ENCODE measurements around the gene ABCB6. TPM values are rescaled to one million over a fixed set of nuclear protein-coding genes. Genes with fewer than 3 reads are reported as not detected.

Gene ABCB6
- total RNA-seq, 1 donor from 2014 or later, result 27.4 TPM

DNA sequence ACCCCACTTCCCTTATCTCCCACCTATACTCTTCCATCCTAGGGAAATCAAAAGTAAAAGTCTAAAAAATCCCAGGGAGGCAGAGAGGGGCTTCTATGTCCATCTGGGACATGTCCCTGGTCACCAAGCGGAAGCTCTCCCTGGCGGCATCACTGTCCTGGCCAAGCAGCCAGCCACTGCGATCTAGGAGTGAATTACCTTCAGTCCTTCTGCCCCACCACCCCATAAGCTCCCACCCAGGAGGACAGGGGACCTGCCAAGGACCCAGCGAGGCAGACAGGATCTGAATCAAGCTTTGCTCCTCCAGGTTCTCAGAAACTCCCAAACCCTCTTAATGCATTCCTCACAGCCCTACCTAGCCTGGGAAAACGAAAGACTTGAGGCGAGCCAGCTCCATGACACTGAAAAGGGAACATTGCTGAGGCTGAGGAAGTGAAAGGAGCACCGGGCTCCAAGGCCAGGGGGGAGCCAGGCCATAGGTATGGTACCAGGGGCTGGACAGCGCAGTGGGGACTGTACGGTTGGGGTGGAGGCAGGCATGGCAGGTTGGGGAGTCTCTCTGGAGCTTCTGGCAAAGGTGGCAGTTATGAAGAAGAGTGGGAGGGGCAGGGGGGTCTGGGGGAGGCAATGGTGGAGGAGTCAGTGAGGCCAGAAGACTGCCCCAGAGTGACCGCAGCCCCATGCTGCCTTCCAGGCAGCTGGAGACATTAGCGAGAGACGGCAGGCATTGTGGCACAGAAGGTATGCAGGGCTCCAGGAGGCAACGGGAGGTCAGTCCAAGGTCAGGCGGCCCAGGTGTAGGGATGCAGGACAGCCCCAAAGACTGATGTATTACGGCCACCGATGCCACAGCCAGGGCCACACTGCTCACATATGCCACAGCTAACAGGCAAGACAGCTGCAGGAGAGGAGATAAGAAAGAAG is 46.3 kb downstream of the ABCB6 start:
- no peak overlapping the region for H3K4me3 Mint-ChIP-seq (ENCODE audit: unreplicated experiment)
- H3K9me3 Mint-ChIP-seq (ENCODE audit: low read depth), result no peaks in the 10 kb centered on the region
- peaks cover 30% of the 10 kb centered on the region for H3K4me1 Mint-ChIP-seq (ENCODE audit: low read depth)
- H3K36me3 Mint-ChIP-seq (ENCODE audit: low read depth), result peaks cover 8% of the 10 kb centered on the region
- no peak for DNase-seq (ENCODE audit: low spot score)
- no peaks in the 10 kb centered on the region for H3K27me3 Mint-ChIP-seq (ENCODE audit: low read depth)
- TF ChIP-seq, protein P1, sequence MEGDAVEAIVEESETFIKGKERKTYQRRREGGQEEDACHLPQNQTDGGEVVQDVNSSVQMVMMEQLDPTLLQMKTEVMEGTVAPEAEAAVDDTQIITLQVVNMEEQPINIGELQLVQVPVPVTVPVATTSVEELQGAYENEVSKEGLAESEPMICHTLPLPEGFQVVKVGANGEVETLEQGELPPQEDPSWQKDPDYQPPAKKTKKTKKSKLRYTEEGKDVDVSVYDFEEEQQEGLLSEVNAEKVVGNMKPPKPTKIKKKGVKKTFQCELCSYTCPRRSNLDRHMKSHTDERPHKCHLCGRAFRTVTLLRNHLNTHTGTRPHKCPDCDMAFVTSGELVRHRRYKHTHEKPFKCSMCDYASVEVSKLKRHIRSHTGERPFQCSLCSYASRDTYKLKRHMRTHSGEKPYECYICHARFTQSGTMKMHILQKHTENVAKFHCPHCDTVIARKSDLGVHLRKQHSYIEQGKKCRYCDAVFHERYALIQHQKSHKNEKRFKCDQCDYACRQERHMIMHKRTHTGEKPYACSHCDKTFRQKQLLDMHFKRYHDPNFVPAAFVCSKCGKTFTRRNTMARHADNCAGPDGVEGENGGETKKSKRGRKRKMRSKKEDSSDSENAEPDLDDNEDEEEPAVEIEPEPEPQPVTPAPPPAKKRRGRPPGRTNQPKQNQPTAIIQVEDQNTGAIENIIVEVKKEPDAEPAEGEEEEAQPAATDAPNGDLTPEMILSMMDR (IDR thresholded peaks at IDR 0.05), result no peak
- peak overlapping the region; percentile 89 for H3K27ac Mint-ChIP-seq (ENCODE audit: unreplicated experiment)

DNA sequence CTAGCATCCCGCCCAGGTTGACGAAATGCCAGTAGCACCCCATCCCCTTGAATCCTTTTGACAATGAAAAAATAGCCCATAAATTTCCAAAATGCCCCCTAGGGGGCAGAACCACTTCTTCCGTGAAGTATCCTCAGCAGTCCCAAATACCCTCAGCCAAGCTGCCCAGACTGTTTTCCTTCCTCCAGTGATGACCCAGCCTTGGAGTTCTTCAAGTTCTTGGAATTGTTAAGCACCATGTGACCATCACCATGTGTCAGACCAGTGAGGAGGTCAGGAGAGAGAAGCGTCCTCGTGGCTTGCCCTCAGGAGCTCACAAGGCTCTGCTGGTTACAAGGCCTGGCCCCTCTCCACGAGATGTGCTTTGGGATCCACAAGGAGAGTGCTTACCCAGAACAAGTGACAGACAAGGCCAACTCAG is 47.5 kb downstream of the ABCB6 start:
- H3K4me3 Mint-ChIP-seq (ENCODE audit: unreplicated experiment), result no peak overlapping the region

DNA sequence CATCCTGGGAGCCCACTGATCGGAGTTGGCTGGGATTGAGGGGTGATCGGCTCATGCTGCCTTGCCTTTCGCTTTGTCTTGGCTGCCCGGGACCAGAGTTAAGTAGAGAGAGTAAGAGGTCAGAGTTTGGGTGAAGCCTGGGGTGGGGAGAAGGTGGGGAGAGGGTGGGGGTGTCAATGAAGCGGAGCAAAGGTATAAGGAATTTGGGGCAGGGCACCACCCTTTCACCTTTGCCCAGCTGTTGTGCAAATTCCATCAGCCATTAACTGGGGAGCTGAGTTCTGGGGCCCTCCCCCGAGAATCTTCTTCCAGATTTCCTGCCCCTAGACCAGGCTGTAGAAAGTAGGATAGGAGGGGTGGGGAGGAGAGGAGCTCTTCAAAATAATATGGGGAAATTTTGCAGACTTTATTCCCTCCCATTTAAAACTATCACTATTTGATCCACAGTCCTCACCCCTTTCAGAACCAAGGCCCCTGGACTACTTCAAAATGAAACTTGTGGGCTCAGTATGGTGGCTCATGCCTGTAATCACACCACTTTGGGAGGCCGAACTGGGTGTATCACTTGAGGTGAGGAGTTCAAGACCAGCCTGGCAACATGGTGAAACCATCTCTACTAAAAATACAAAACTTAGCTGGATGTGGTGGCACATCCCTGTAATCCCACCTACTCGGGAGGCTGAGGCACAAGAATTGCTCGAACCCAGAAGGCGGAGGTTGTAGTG is 48.7 kb downstream of the ABCB6 start, which contains the start of gene SLC23A3:
Gene SLC23A3 (minus strand): TSS at position 100 of the 725 bp plus-strand sequence. CDS start 45 bp downstream, at position 55.
- peaks cover 8% of the 10 kb centered on the region for H3K36me3 Mint-ChIP-seq (ENCODE audit: low read depth)
- H3K27me3 Mint-ChIP-seq (ENCODE audit: low read depth), result no peaks in the 10 kb centered on the region
- TF ChIP-seq, protein P1 (IDR thresholded peaks at IDR 0.05), result no peak
- H3K27ac Mint-ChIP-seq (ENCODE audit: unreplicated experiment), result no peak within 1 kb of the TSS
- no peak within 1 kb of the TSS for H3K4me3 Mint-ChIP-seq (ENCODE audit: unreplicated experiment)
- H3K9me3 Mint-ChIP-seq (ENCODE audit: low read depth), result no peaks in the 10 kb centered on the region
- no peak for DNase-seq (ENCODE audit: low spot score)
- peaks cover 17% of the 10 kb centered on the region for H3K4me1 Mint-ChIP-seq (ENCODE audit: low read depth)

More for the DNA sequence above, 47.5 kb downstream of the ABCB6 start:
- TF ChIP-seq, protein P1 (IDR thresholded peaks at IDR 0.05), result peak; percentile 89
- peak overlapping the region; percentile 89 for H3K27ac Mint-ChIP-seq (ENCODE audit: unreplicated experiment)
- peaks cover 8% of the 10 kb centered on the region for H3K36me3 Mint-ChIP-seq (ENCODE audit: low read depth)
- H3K27me3 Mint-ChIP-seq (ENCODE audit: low read depth), result no peaks in the 10 kb centered on the region
- no peaks in the 10 kb centered on the region for H3K9me3 Mint-ChIP-seq (ENCODE audit: low read depth)
- DNase-seq (ENCODE audit: low spot score), result no peak
- H3K4me1 Mint-ChIP-seq (ENCODE audit: low read depth), result peaks cover 26% of the 10 kb centered on the region

DNA sequence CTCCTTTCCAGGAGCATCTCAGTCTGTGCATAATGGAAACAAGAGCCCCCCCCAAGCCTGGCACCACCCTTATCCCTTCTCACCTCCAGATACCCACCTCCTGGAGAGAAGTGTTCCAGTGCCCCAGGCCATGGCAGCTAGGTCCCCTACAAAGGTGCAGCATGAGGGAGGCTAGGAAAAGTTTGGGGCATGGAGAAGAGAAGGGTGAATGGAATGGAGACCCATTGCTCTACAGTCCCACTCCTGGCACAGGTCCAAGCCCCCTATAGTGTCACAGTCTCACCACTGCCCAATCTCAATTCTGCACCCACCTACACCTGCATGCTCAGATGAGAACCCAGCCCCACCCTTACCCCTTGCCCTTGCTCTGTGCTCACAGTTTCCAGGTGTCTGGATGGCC is 49.8 kb downstream of the ABCB6 start:
- TF ChIP-seq, protein P1 (IDR thresholded peaks at IDR 0.05), result no peak
- DNase-seq (ENCODE audit: low spot score), result no peak
- H3K4me1 Mint-ChIP-seq (ENCODE audit: low read depth), result peaks cover 11% of the 10 kb centered on the region
- no peaks in the 10 kb centered on the region for H3K9me3 Mint-ChIP-seq (ENCODE audit: low read depth)
- no peaks in the 10 kb centered on the region for H3K27me3 Mint-ChIP-seq (ENCODE audit: low read depth)
- peaks cover 3% of the 10 kb centered on the region for H3K36me3 Mint-ChIP-seq (ENCODE audit: low read depth)
- H3K27ac Mint-ChIP-seq (ENCODE audit: unreplicated experiment), result no peak overlapping the region
- no peak overlapping the region for H3K4me3 Mint-ChIP-seq (ENCODE audit: unreplicated experiment)

DNA sequence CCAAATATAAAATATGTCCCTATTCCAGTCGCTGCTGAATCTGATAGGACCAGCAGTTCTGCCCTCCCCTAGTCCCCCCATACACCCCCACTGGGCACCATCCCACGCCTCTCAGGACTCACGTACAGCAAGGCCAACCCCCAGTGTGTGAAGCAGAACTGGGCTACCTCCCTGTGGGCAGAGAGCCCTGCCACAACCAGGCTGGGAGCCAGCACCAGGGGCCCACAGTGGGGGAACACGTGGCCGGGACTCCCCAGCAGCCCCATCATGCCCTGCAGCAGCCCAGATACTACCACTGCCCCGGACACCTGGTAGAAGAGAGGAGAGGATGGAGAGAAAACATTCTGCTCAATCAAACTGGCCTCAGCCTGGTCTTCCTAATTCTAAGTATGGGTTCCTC is 50.2 kb downstream of the ABCB6 start:
- peaks cover 11% of the 10 kb centered on the region for H3K4me1 Mint-ChIP-seq (ENCODE audit: low read depth)
- H3K36me3 Mint-ChIP-seq (ENCODE audit: low read depth), result peaks cover 2% of the 10 kb centered on the region
- DNase-seq (ENCODE audit: low spot score), result no peak
- no peak overlapping the region for H3K4me3 Mint-ChIP-seq (ENCODE audit: unreplicated experiment)
- TF ChIP-seq, protein P1 (IDR thresholded peaks at IDR 0.05), result no peak
- H3K27me3 Mint-ChIP-seq (ENCODE audit: low read depth), result no peaks in the 10 kb centered on the region
- no peaks in the 10 kb centered on the region for H3K9me3 Mint-ChIP-seq (ENCODE audit: low read depth)
- no peak overlapping the region for H3K27ac Mint-ChIP-seq (ENCODE audit: unreplicated experiment)
